K562 (cell line): Measurements from ENCODE around the gene KCNQ4. TPM values are rescaled to one million over a fixed set of nuclear protein-coding genes. Genes with fewer than 3 reads are reported as not detected.

Source experiments
- ATAC-seq: fragments of 200-7000 bp; cut with Tn5 transposase; 3 replicates; pipeline ENCODE4 v1.9.1; 2020; ENCODE audit warnings: moderate library complexity
- BruUV-seq: library from RNA; stranded (reverse); fragments of 400-500 nt; replicated peaks from 2 replicates; lab custom pipeline; 2021; lab: Mats Ljungman, UMichigan
- CTCF ChIA-PET: fragments of 300-600 bp; formaldehyde crosslinking; extraction: SDS; loops from one replicate; lab custom pipeline; 2021; ENCODE audit warnings: low intra/inter-chr PET ratio; lab: Yijun Ruan, JAX
- POLR2A ChIA-PET: fragments of 300-600, 350-650 bp; sonication (Branson Sonifier 250); formaldehyde crosslinking; extraction: SDS; loops from one replicate; lab custom pipeline; 2021; ENCODE audit warnings: antibody characterized with exemption, inconsistent platforms; lab: Yijun Ruan, JAX
- DNase-seq, 4 experiments: peaks; one replicate each; pipeline versions ENCODE4 v3.0.0 to v3.0.0-alpha.2; 2011 to 2018; ENCODE audit warnings: low spot score in 3 of 4, mixed read lengths in 3 of 4; ENCODE audit errors: extremely low read depth in 1 of 4
- FAIRE-seq: peaks from 2 replicates; lab custom pipeline; 2011; peaks lifted over from hg19 to GRCh38; lab: Jason Lieb, UNC
- H2AFZ ChIP-seq: 2 replicates; pipeline ENCODE4 v1.6.0; 2011; ENCODE audit warnings: low read depth, low read length, control low read depth, inconsistent platforms
- H3K27ac ChIP-seq: fragments of 200-600 bp; 3 replicates; pipeline ENCODE4 v1.8.0; 2011; ENCODE audit warnings: low read depth, mild to moderate bottlenecking, control low read depth, inconsistent platforms, low read length, moderate library complexity, mixed read lengths; ENCODE audit errors: extremely low read depth
- H3K27me3 ChIP-seq, 2 experiments: fragments of 300-600 bp in 1 of 2; 2 replicates in 1 of 2; 3 replicates in 1 of 2; pipeline versions ENCODE4 v1.6.0 to v1.8.0; 2011; ENCODE audit warnings: inconsistent platforms in 2 of 2, low read length in 2 of 2, mild to moderate bottlenecking in 1 of 2, mixed read lengths in 1 of 2, moderate library complexity in 1 of 2; ENCODE audit not compliant: control insufficient read depth in 2 of 2, insufficient read depth in 2 of 2
- H3K36me3 ChIP-seq: fragments of 300-600 bp; 3 replicates; pipeline ENCODE4 v1.8.0; 2011; ENCODE audit warnings: mild to moderate bottlenecking, low read length, inconsistent platforms; ENCODE audit not compliant: control insufficient read depth, insufficient read depth
- H3K4me1 ChIP-seq, 2 experiments: fragments of 200-600 bp in 1 of 2; replicated peaks in 1 of 2; 2 replicates in 1 of 2; 3 replicates in 1 of 2; pipeline versions ENCODE4 v1.5.1 to v1.8.0; 2011; ENCODE audit warnings: inconsistent platforms in 2 of 2, low read length in 2 of 2, mild to moderate bottlenecking in 1 of 2, mixed read lengths in 1 of 2, moderate library complexity in 1 of 2; ENCODE audit not compliant: control insufficient read depth in 2 of 2, insufficient read depth in 2 of 2
- H3K4me2 ChIP-seq: 2 replicates; pipeline ENCODE4 v1.6.1; 2011; ENCODE audit warnings: low read length, control low read depth, inconsistent platforms, mixed read lengths; ENCODE audit not compliant: insufficient read depth
- H3K4me3 ChIP-seq: fragments of 200-600 bp; sonication (generic), shearing (Covaris generic); 2 replicates; pipeline ENCODE4 v1.5.1; 2016; ENCODE audit warnings: control low read depth, inconsistent platforms
- H3K79me2 ChIP-seq: fragments of 200-600 bp; 3 replicates; pipeline ENCODE4 v1.8.0; 2011; ENCODE audit warnings: low read length, inconsistent platforms; ENCODE audit not compliant: control insufficient read depth, insufficient read depth
- H3K9ac ChIP-seq, 2 experiments: 2 replicates each; pipeline versions ENCODE4 v1.6.0 to v1.6.1; 2011; ENCODE audit warnings: low read depth in 2 of 2, low read length in 2 of 2, control low read depth in 1 of 2, inconsistent platforms in 1 of 2, mild to moderate bottlenecking in 1 of 2, mixed read lengths in 1 of 2; ENCODE audit not compliant: insufficient read depth in 1 of 2
- H3K9me1 ChIP-seq: one replicate; pipeline ENCODE4 v1.6.0; 2011; ENCODE audit warnings: inconsistent platforms, mild to moderate bottlenecking, low read length, moderate library complexity; ENCODE audit not compliant: control insufficient read depth, insufficient read depth
- H3K9me3 ChIP-seq: replicated peaks from 2 replicates; pipeline ENCODE4 v1.5.1; 2011; ENCODE audit warnings: low read depth, low read length, inconsistent platforms; ENCODE audit not compliant: control insufficient read depth, insufficient read depth
- H4K20me1 ChIP-seq: replicated peaks from 2 replicates; pipeline ENCODE4 v1.6.1; 2011; ENCODE audit warnings: low read length, inconsistent platforms, mixed read lengths; ENCODE audit not compliant: control insufficient read depth, insufficient read depth
- ARID1B ChIP-seq: fragments of 450-650 bp; IDR thresholded peaks from 2 replicates; pipeline ENCODE4 v1.6.1; 2016; ENCODE audit warnings: antibody characterized with exemption, mild to moderate bottlenecking, inconsistent platforms
- BCOR ChIP-seq: fragments of 450-650 bp; IDR thresholded peaks from 2 replicates; pipeline ENCODE4 v1.6.1; 2016
- C11orf30 ChIP-seq: fragments of 450-650 bp; IDR thresholded peaks from 2 replicates; pipeline ENCODE4 v1.6.1; 2016; ENCODE audit warnings: low read depth, mild to moderate bottlenecking
- EP300 ChIP-seq: IDR thresholded peaks from 2 replicates; pipeline ENCODE4 v1.6.1; 2012; ENCODE audit warnings: low read length, improper control_type of control experiment
- JUN ChIP-seq, 2 experiments: sonication (generic) in 1 of 2; formaldehyde crosslinking in 1 of 2; IDR thresholded peaks; 2 replicates each; pipeline versions ENCODE4 v1.6.1 to v1.8.0; 2012 to 2022; ENCODE audit warnings: borderline replicate concordance in 2 of 2, mild to moderate bottlenecking in 2 of 2, improper control_type of control experiment in 1 of 2, low read depth in 1 of 2, low read length in 1 of 2, missing genetic modification reagents in 1 of 2
- MAFF ChIP-seq: IDR thresholded peaks from 2 replicates; pipeline ENCODE4 v1.6.1; 2012; ENCODE audit warnings: low read length, improper control_type of control experiment
- MBD2 ChIP-seq: sonication (generic); IDR thresholded peaks from 2 replicates; pipeline ENCODE4 v1.6.1; 2016; ENCODE audit warnings: low read depth, borderline replicate concordance
- RBM25 ChIP-seq: fragments of 200-400 bp; formaldehyde crosslinking; IDR thresholded peaks from 2 replicates; pipeline ENCODE4 v1.6.1; 2018; ENCODE audit warnings: low read length, low read depth, moderate library complexity; ENCODE audit not compliant: severe bottlenecking
- TCF7L2 ChIP-seq: fragments of 150-350 bp; IDR thresholded peaks from 2 replicates; pipeline ENCODE4 v1.6.1; 2016; ENCODE audit warnings: low read depth, mild to moderate bottlenecking, low read length, moderate library complexity
- TRIM28 ChIP-seq: fragments of 450-650 bp; IDR thresholded peaks from 2 replicates; pipeline ENCODE4 v1.6.1; 2017
- XRCC3 ChIP-seq: fragments of 450-650 bp; IDR thresholded peaks from 2 replicates; pipeline ENCODE4 v1.6.1; 2017; ENCODE audit warnings: mild to moderate bottlenecking, moderate library complexity
- ZNF274 ChIP-seq: IDR thresholded peaks from 2 replicates; pipeline ENCODE4 v1.6.1; 2011; ENCODE audit warnings: low read depth, mild to moderate bottlenecking, low read length, moderate library complexity, borderline replicate concordance
- ZNF316 ChIP-seq: fragments of 450-650 bp; IDR thresholded peaks from 2 replicates; pipeline ENCODE4 v1.6.1; 2016
- WGBS: fragments of 100-300 bp; shearing (Covaris generic); methylation state at CpG from one replicate; pipeline ENCODE4 v1.1.6; 2016; ENCODE audit warnings: low coverage, mixed read lengths; ENCODE audit not compliant: insufficient coverage; ENCODE audit errors: missing lambda C conversion rate; 5-methylcytosine and 5-hydroxymethylcytosine counted together
- in situ Hi-C: fragments of 300-500 bp; cut with MboI; formaldehyde crosslinking; loops from 4 replicates; pipeline ENCODE4 v1.15.0; 2018; ENCODE audit warnings: inconsistent platforms, mixed read lengths
- intact Hi-C: fragments of 100-400 bp; cut with micrococcal nuclease; formaldehyde crosslinking; loops from 2 replicates; pipeline ENCODE4 v1.14.2; 2022
- polyA plus RNA-seq, 8 experiments: library from polyadenylated mRNA; depleted of rRNA in 4 of 8; stranded (reverse) in 5 of 8; unstranded in 3 of 8; fragments of >200 nt; fragmentation: Nextera tagmentation in 2 of 8; fragmentation: Illumina TruSeq in 1 of 8; extraction: Ambion mirVana in 2 of 8; extraction: Trizol in 1 of 8; gene quantifications; 2 replicates each; pipeline versions ENCODE4 v1.2.1 to v1.2.3, GENCODE V29; 2011 to 2014; ENCODE audit warnings: inconsistent platforms in 1 of 8, missing spikeins in 1 of 8
- total RNA-seq, 7 experiments: library from RNA; depleted of rRNA in 6 of 7; stranded (reverse); fragments of >200 nt in 6 of 7; fragmentation: Illumina TruSeq in 2 of 7; extraction: Trizol in 2 of 7; gene quantifications; 2 replicates each; pipeline versions ENCODE4 v1.2.1 to v1.2.3, GENCODE V29; 2011 to 2021; ENCODE audit warnings: low replicate concordance in 1 of 7
- TF ChIP-seq, protein P1 (sequence below): fragments of 250-450 bp; sonication (Bioruptor Pico); IDR thresholded peaks from 2 replicates; pipeline ENCODE4 v1.5.0; 2021
- TF ChIP-seq, protein P2 (sequence below): fragments of 250-450 bp; sonication (Bioruptor Pico); IDR thresholded peaks from 2 replicates; pipeline ENCODE4 v1.5.1; 2021; ENCODE audit warnings: mild to moderate bottlenecking
- TF ChIP-seq, protein P3 (sequence below), 3 experiments: IDR thresholded peaks in 2 of 3; conservative IDR thresholded peaks in 1 of 3; 2 replicates each; pipeline ENCODE4 v1.5.1; 2011 to 2012; ENCODE audit warnings: low read length in 3 of 3, mild to moderate bottlenecking in 3 of 3, control low read depth in 2 of 3, improper control_type of control experiment in 1 of 3, inconsistent platforms in 1 of 3, low read depth in 1 of 3, mixed read lengths in 1 of 3, moderate library complexity in 1 of 3; ENCODE audit not compliant: insufficient read depth in 2 of 3
- TF ChIP-seq, protein P4 (sequence below): fragments of 450-650 bp; formaldehyde crosslinking; conservative IDR thresholded peaks from 2 replicates; pipeline ENCODE4 v1.4.0; 2022; ENCODE audit warnings: mild to moderate bottlenecking, missing genetic modification characterization

KCNQ4 gene
- total and polyA plus RNA-seq, 9 of the 15 experiments (the other 6 are each of a cell fraction or from before 2014, with no cell fraction given) = 0.07 to 4.1 (median 0.79) TPM

DNA sequence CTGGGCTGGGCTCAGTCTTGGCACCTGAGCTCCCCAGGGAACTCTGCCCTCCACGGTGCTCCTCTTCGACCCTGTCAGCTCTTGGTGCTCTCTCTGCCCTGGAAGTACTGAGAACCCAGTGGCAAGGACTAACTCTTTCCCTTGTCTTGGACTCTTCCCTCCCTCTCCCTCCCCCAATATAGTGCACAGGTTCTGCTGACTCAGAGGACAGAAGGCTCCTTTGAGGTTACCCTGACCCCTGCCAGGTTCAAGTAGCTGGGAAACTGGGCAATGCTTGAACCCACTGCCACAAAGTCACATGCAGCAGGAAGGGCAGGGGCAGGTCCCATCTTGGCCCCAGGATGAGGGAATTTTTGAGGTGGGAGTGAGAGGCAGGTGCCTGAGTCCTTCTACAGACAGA, 20.3 kb downstream of the KCNQ4 start (continued):
- TF ChIP-seq C11orf30 = peak; percentile 91
- TF ChIP-seq MBD2 = no peak
- peak; percentile 32; the same call in 1 of the 2 replicates for TF ChIP-seq ARID1B
- TF ChIP-seq, protein P1, sequence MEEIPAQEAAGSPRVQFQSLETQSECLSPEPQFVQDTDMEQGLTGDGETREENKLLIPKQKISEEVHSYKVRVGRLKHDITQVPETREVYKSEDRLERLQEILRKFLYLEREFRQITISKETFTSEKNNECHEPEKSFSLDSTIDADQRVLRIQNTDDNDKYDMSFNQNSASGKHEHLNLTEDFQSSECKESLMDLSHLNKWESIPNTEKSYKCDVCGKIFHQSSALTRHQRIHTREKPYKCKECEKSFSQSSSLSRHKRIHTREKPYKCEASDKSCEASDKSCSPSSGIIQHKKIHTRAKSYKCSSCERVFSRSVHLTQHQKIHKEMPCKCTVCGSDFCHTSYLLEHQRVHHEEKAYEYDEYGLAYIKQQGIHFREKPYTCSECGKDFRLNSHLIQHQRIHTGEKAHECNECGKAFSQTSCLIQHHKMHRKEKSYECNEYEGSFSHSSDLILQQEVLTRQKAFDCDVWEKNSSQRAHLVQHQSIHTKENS (CRISPR knock-in tag) = no peak
- TF ChIP-seq MAFF = peak; percentile 65; the same call in 1 of the 2 replicates
- no peak for TF ChIP-seq TCF7L2
- TF ChIP-seq ZNF316 = peak; percentile 95

DNA sequence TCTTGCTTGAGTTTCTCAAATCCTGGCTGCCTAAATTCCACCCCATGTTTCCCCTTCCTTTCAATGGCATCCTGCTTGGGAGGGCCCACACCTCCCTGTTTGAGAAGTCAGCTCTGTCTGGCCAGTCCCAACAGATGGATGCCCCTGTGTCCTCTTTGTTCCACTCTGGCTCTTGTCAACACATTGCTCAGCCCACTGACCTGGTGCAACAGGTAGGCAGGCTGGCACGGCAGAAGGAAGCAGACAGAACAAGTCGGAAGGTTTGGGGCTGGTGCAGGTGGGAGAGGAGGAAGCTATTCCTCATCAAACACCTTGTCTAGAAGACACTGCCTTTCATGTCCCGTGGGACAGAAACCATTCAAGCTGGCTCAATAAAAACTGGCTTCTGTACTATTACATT, 22.7 kb downstream of the KCNQ4 start:
- Histone ChIP-seq H3K79me2 (no peaks in the 10 kb centered on the region), H3K36me3 (no peaks in the 10 kb centered on the region), H3K4me3 (no peak overlapping the region), H3K27me3 (no peaks in the 10 kb centered on the region), H3K9me1 (peaks cover 3% of the 10 kb centered on the region), H4K20me1 (no peaks in the 10 kb centered on the region; the same call in 1 of the 2 replicates), H2AFZ (no peak overlapping the region), H3K27ac (no peak overlapping the region), H3K4me2 (no peak overlapping the region), H3K4me1 (peaks cover 52 to 69% of the 10 kb centered on the region in 2 experiments), H3K9ac (0 out of 4 replicates have a peak overlapping the region, but pooled peaks of 1 of the 2 experiments have one; percentile 10), H3K9me3 (no peaks in the 10 kb centered on the region)
- in situ Hi-C loops = no loop called here
- BruUV-seq = no TSS peak
- intact Hi-C loops = no loop called here
- FAIRE-seq = no peak
- CTCF ChIA-PET = no interaction called here
- WGBS = 62% methylated on average over 3 of the region's 3 CpGs
- no peak for ATAC-seq
- POLR2A ChIA-PET = interaction anchor here (0.7 to 0.9 kb wide), 3 partner anchors 9 to 632 kb away, joined by 3 to 6 read pairs (median 4); no protein-coding TSS in a partner anchor
- DNase-seq = no peak
- TF ChIP-seq, protein P2, sequence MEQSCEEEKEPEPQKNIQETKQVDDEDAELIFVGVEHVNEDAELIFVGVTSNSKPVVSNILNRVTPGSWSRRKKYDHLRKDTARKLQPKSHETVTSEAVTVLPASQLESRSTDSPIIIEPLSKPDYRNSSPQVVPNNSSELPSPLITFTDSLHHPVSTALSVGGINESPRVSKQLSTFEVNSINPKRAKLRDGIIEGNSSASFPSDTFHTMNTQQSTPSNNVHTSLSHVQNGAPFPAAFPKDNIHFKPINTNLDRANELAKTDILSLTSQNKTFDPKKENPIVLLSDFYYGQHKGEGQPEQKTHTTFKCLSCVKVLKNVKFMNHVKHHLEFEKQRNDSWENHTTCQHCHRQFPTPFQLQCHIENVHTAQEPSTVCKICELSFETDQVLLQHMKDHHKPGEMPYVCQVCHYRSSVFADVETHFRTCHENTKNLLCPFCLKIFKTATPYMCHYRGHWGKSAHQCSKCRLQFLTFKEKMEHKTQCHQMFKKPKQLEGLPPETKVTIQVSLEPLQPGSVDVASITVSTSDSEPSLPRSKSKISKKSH = no peak
- TF ChIP-seq ZNF274 (no peak), BCOR (no peak), RBM25 (no peak), JUN (IDR thresholded peaks at IDR 0.05; ENCODE audit: borderline replicate concordance, low read depth, low read length) (no peak), JUN (CRISPR knock-in tag; IDR thresholded peaks at IDR 0.05; ENCODE audit: borderline replicate concordance) (no peak), XRCC3 (no peak), EP300 (no peak), TRIM28 (no peak)
- TF ChIP-seq, protein P3, sequence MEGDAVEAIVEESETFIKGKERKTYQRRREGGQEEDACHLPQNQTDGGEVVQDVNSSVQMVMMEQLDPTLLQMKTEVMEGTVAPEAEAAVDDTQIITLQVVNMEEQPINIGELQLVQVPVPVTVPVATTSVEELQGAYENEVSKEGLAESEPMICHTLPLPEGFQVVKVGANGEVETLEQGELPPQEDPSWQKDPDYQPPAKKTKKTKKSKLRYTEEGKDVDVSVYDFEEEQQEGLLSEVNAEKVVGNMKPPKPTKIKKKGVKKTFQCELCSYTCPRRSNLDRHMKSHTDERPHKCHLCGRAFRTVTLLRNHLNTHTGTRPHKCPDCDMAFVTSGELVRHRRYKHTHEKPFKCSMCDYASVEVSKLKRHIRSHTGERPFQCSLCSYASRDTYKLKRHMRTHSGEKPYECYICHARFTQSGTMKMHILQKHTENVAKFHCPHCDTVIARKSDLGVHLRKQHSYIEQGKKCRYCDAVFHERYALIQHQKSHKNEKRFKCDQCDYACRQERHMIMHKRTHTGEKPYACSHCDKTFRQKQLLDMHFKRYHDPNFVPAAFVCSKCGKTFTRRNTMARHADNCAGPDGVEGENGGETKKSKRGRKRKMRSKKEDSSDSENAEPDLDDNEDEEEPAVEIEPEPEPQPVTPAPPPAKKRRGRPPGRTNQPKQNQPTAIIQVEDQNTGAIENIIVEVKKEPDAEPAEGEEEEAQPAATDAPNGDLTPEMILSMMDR (IDR thresholded peaks at IDR 0.05 in 2 of 3, conservative IDR thresholded peaks at IDR 0.05 in 1 of 3; ENCODE audit: insufficient read depth in 2 of 3, low read depth in 1 of 3, low read length in 3 of 3) = no peak
- TF ChIP-seq, protein P4, sequence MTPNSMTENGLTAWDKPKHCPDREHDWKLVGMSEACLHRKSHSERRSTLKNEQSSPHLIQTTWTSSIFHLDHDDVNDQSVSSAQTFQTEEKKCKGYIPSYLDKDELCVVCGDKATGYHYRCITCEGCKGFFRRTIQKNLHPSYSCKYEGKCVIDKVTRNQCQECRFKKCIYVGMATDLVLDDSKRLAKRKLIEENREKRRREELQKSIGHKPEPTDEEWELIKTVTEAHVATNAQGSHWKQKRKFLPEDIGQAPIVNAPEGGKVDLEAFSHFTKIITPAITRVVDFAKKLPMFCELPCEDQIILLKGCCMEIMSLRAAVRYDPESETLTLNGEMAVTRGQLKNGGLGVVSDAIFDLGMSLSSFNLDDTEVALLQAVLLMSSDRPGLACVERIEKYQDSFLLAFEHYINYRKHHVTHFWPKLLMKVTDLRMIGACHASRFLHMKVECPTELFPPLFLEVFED = no peak
